Esophagus squamous epithelium (tissue), 4 donors: ENCODE data around the gene PGRMC2.

ENCODE experiments used
- CTCF ChIP-seq, 6 experiments: fragments of 450-650 bp in 4 of 6; fragments of 200-600 bp in 2 of 6; sonication (generic) in 2 of 6; IDR thresholded peaks; one replicate each; pipeline ENCODE4 v1.5.1; 2016 to 2019; ENCODE audit warnings: antibody characterized with exemption in 6 of 6, mild to moderate bottlenecking in 4 of 6, moderate library complexity in 4 of 6
- POLR2A ChIP-seq, 4 donors: fragments of 450-650 bp; IDR thresholded peaks; one replicate each; pipeline ENCODE4 v1.6.1; 2017; ENCODE audit warnings: antibody characterized with exemption in 4 of 4, mild to moderate bottlenecking in 4 of 4, moderate library complexity in 3 of 4

DNA sequence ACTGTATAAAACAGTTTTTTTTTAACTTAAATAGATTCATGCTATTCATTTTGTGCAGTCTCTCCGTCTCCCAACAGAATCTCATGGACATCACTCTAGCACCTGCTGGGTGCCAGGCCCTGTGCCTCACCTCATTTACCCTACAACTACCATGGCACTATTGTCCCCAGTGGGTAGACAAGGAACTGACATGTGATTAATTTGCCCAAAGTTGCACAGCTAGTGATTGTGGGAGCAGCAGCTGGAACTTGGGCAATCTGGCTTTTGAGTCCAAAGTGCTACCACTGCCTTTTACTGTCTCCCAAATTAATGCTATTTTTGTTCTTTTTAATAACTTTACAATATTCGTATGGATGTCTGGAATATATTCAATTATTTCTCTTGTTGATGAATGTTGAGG is 11.2 kb upstream of the PGRMC2 start:
- peak in 1 of 6 experiments; percentile 21 for TF ChIP-seq CTCF (IDR thresholded peaks at IDR 0.05)
- TF ChIP-seq POLR2A (IDR thresholded peaks at IDR 0.05) = no peak
